ENCODE results near the gene EPHB4.

EPHB4 gene

DNA sequence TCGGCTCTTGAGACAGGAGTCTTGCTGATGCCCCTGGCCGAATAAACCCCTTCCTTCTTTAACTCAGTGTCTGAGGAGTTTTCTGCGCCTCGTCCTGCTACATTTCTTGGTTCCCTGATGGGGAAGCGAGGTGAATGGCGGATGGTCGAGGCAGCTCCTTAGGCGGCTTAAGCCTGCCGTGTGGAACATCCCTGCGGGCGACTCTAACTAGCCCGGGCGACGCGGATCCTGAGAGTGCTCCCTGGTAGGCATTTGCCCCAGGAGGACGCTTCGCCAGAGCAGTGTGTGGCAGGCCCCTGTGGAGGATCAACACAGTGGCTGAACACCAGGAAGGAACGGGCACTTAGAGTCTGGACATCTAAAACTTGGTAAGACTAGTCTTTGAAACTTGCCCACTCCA lies 12.0 kb upstream of the EPHB4 start:
- ChIA-PET POLR2A (no interaction called here), CTCF (no interaction called here)
- TF ChIP-seq, protein P1, sequence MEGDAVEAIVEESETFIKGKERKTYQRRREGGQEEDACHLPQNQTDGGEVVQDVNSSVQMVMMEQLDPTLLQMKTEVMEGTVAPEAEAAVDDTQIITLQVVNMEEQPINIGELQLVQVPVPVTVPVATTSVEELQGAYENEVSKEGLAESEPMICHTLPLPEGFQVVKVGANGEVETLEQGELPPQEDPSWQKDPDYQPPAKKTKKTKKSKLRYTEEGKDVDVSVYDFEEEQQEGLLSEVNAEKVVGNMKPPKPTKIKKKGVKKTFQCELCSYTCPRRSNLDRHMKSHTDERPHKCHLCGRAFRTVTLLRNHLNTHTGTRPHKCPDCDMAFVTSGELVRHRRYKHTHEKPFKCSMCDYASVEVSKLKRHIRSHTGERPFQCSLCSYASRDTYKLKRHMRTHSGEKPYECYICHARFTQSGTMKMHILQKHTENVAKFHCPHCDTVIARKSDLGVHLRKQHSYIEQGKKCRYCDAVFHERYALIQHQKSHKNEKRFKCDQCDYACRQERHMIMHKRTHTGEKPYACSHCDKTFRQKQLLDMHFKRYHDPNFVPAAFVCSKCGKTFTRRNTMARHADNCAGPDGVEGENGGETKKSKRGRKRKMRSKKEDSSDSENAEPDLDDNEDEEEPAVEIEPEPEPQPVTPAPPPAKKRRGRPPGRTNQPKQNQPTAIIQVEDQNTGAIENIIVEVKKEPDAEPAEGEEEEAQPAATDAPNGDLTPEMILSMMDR (IDR thresholded peaks at IDR 0.05; ENCODE audit: control extremely low read depth, extremely low read depth, low read depth, missing control alignments) = no peak
- no peak for DNase-seq (ENCODE audit: extremely low spot score)

DNA sequence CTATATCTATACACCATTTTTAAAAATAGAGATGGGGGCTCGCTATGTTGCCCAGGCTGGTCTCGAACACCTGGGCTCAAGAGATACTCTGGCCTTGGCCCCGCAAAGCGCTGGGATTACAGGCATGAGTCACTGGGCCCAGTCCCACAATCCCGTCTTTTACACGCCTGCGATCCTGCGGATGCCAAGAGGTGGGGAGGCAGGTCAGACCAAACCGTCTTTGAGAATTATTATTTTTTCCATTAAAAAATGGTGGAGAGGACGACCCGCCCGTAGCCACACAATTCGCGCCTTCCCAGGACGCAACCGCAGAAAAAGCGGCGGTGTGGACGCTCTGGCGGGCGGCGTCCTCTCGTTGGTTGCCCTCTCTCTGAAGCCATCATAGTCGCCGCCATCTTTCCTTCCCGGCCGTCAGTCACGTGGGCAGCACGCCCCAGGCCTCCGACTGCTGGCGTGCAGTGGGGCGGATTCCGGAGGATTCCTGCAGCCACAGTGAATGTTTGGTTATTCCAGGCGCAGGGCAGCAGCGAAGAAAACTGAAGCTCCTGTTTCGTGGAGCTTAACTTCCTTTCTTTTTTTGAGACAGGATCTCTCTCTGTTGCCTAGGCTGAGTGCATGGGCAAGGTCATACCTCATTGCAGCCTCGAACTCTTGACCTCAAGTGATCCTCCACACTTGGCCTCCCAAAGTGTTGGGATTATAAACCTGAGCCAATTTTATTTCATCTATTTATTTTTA lies 9.9 kb upstream of the EPHB4 start:
- ChIA-PET POLR2A (no interaction called here), CTCF (interaction anchor here (1.0 kb wide), 1 partner anchor 15 kb away, joined by 3 read pairs; the partner anchor contains the start of gene SLC12A9)
- peak; percentile 89 for DNase-seq (ENCODE audit: extremely low spot score)
- TF ChIP-seq, protein P1 (IDR thresholded peaks at IDR 0.05; ENCODE audit: control extremely low read depth, extremely low read depth, low read depth, missing control alignments) = no peak

DNA sequence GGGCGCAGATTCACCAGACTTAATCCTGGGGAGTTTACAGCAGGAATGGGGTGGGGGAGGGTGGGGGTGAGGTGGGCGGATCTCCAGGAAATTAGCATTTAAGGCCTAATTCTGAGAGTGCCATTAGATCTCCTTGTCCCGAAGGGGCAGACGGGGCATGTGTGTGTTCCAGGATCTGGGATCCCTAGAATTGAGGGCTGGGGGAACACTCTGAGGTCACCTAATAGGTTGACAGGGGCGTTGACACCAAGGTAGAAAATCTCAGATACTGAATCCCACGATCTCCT lies 9.4 kb upstream of the EPHB4 start:
- ChIA-PET POLR2A (no interaction called here), CTCF (interaction anchor here (1.2 to 2.5 kb wide), 2 partner anchors 15 to 111 kb away, joined by 4 to 7 read pairs; no protein-coding TSS in a partner anchor)
- TF ChIP-seq, protein P1 (IDR thresholded peaks at IDR 0.05; ENCODE audit: control extremely low read depth, extremely low read depth, low read depth, missing control alignments) = no peak
- DNase-seq (ENCODE audit: extremely low spot score) = no peak

DNA sequence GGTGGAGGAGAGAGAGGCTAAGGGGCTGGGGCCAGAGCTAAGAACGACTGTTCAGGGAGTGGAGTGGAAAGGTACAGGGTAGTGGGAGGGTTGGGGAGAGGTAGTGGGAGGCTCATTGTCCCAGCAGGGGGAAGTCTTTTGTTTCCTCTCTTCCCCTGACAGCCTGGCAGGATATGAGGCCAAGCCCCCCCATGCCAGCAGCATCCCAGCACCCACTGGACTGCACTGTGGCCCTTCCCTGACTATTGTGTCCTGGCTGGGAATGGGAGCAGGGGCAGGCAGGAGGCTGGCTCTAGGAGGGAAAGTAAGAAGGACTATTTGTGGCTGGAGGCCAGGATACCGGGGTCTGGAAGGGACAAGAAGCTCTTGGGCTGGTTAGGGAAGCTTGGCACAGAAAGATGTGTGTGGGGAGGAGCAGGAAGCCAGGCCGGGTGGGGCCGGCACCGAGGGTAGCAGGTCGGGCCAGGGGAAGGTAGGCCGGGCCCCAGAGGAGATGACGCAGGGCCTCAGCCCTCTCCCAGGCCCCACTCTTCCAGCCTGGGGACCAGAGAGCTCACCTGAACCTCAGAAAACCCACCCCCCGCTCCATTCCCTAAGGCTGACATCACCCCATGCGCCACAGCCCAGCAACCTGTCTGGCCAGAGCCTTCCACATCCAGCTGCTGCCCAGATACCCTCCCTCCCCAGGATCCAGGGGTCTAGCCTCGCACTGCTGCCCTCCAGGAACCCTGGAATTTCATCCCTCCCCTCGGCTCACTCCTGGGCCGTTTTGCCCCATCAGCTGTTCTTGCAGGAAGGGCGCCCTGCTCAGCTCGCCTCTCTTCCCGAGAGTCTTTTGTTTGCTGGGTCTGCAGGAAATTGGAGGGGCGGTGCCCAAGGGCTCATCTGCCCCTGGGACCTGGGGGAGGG lies 8.8 kb upstream of the EPHB4 start:
- ChIA-PET CTCF (interaction anchor here (1.0 to 2.5 kb wide), 4 partner anchors 14 to 110 kb away, joined by 3 to 7 read pairs (median 4); partner anchors contain the start of gene SLC12A9), POLR2A (interaction anchor here (0.6 kb wide), 1 partner anchor 13 kb away, joined by 4 read pairs; no protein-coding TSS in a partner anchor)
- no peak for DNase-seq (ENCODE audit: extremely low spot score)
- TF ChIP-seq, protein P1 (IDR thresholded peaks at IDR 0.05; ENCODE audit: control extremely low read depth, extremely low read depth, low read depth, missing control alignments) = no peak

DNA sequence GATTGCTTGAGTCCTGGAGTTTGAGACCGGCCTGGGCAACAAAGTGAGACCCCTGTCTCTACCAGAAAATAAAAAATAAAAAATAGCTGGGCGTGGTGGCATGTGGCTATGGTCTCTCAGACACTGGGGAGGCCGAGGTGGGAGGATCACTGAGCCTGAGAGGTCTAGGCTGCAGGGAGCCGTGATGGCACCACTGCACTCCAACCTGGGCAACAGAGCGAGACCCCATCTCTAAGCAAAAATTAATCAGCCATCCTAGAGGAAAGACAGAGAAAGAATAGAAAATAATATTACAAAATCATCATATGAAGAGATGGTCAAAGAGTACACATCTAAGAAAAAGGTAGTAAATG lies 4.9 kb upstream of the EPHB4 start:
- ChIA-PET CTCF (interaction anchor here (1.5 to 2.9 kb wide), 2 partner anchors 20 to 76 kb away, joined by 3 to 19 read pairs; partner anchors contain the start of gene SLC12A9), POLR2A (no interaction called here)
- TF ChIP-seq, protein P1 (IDR thresholded peaks at IDR 0.05; ENCODE audit: control extremely low read depth, extremely low read depth, low read depth, missing control alignments) = no peak
- DNase-seq (ENCODE audit: extremely low spot score) = no peak

DNA sequence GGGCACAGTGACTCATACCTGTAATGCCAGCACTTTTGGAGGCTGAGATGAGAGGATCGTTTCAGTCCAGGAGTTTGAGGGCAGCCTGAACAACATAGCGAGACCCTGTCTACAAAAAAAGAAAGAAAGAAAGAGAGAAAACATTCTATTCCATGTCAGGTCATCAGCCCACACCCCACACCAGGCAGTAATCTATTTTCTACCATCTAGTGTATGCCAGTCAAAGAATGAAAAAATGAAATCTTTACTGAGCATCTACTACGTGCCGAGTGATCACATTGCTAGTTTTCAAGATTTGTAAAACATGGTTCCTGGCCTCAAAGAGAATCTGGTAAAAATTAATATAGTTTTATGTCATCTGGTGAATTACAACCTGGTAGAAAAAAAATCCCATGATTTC lies 3.1 kb upstream of the EPHB4 start:
- CTCF ChIA-PET = interaction anchor here (2.9 kb wide), 1 partner anchor 22 kb away, joined by 19 read pairs; the partner anchor contains the start of gene SLC12A9
- POLR2A ChIA-PET = no interaction called here
- TF ChIP-seq, protein P1 (IDR thresholded peaks at IDR 0.05; ENCODE audit: control extremely low read depth, extremely low read depth, low read depth, missing control alignments) = no peak
- no peak for DNase-seq (ENCODE audit: extremely low spot score)
